Hepatocyte (in vitro differentiated cells): ENCODE results near the gene TMEM117. TPM values are rescaled to one million over a fixed set of nuclear protein-coding genes. Genes with fewer than 3 reads are reported as not detected.

Experiments used
- DNase-seq: peaks from one replicate; pipeline ENCODE4 v3.0.0-alpha.2; 2016; ENCODE audit warnings: low spot score
- H2AFZ ChIP-seq: fragments of 200-600 bp; sonication (generic); 2 replicates; pipeline ENCODE4 v1.6.0; 2016; ENCODE audit warnings: antibody characterized with exemption, mild to moderate bottlenecking
- H3K27ac ChIP-seq: fragments of 200-600 bp; sonication (generic); 2 replicates; pipeline ENCODE4 v1.5.1; 2016; ENCODE audit warnings: mild to moderate bottlenecking
- H3K27me3 ChIP-seq: fragments of 200-600 bp; sonication (generic); 2 replicates; pipeline ENCODE4 v1.6.1; 2016
- H3K36me3 ChIP-seq: fragments of 200-600 bp; sonication (generic); replicated peaks from 2 replicates; pipeline ENCODE4 v1.5.1; 2016; ENCODE audit warnings: low read depth; ENCODE audit not compliant: insufficient read depth
- H3K4me1 ChIP-seq: fragments of 200-600 bp; sonication (generic); 2 replicates; pipeline ENCODE4 v1.5.1; 2016; ENCODE audit warnings: mild to moderate bottlenecking, moderate library complexity; ENCODE audit not compliant: insufficient read depth
- H3K4me2 ChIP-seq: fragments of 200-600 bp; sonication (generic); 2 replicates; pipeline ENCODE4 v1.6.0; 2016
- H3K4me3 ChIP-seq: fragments of 200-600 bp; sonication (generic); 2 replicates; pipeline ENCODE4 v1.5.1; 2016; ENCODE audit warnings: mild to moderate bottlenecking
- H3K79me2 ChIP-seq: fragments of 200-600 bp; sonication (generic); 2 replicates; pipeline ENCODE4 v1.6.0; 2017; ENCODE audit warnings: mild to moderate bottlenecking
- H3K9me2 ChIP-seq: fragments of 200-600 bp; sonication (generic); replicated peaks from 2 replicates; pipeline ENCODE4 v1.6.0; 2017; ENCODE audit warnings: mild to moderate bottlenecking; ENCODE audit not compliant: insufficient read depth
- H3K9me3 ChIP-seq: fragments of 200-600 bp; sonication (generic); 2 replicates; pipeline ENCODE4 v1.5.1; 2016; ENCODE audit warnings: low read depth, mild to moderate bottlenecking
- H4K20me1 ChIP-seq: fragments of 200-600 bp; sonication (generic); 2 replicates; pipeline ENCODE4 v1.6.0; 2016; ENCODE audit warnings: mild to moderate bottlenecking; ENCODE audit not compliant: insufficient read depth, poor library complexity, severe bottlenecking
- EZH2 ChIP-seq: fragments of 200-600 bp; sonication (generic); IDR thresholded peaks from 2 replicates; pipeline ENCODE4 v1.6.1; 2016; ENCODE audit warnings: antibody characterized with exemption, mild to moderate bottlenecking, borderline replicate concordance
- EZH2phosphoT487 ChIP-seq: fragments of 200-600 bp; sonication (generic); IDR thresholded peaks from one replicate; pipeline ENCODE4 v1.6.1; 2018; ENCODE audit warnings: antibody characterized with exemption, mild to moderate bottlenecking, low read depth, moderate library complexity; ENCODE audit not compliant: unreplicated experiment, severe bottlenecking
- WGBS: methylation state at CpG from one replicate; pipeline ENCODE4 v1.1.6; 2016; ENCODE audit warnings: low lambda C conversion rate; ENCODE audit errors: missing lambda C conversion rate; 5-methylcytosine and 5-hydroxymethylcytosine counted together
- polyA plus RNA-seq: library from polyadenylated mRNA; unstranded; fragments of >200 nt; fragmentation: Nextera tagmentation; extraction: Ambion mirVana; gene quantifications from 2 replicates; pipeline ENCODE4 v1.2.1, GENCODE V29; 2016
- total RNA-seq: library from RNA; depleted of rRNA; stranded (reverse); fragments of >200 nt; gene quantifications from 2 replicates; pipeline ENCODE4 v1.2.3, GENCODE V29; 2014
- TF ChIP-seq, protein P1 (sequence below): fragments of 200-600 bp; sonication (generic); IDR thresholded peaks from 2 replicates; pipeline ENCODE4 v1.5.1; 2016; ENCODE audit warnings: antibody characterized with exemption, mild to moderate bottlenecking; ENCODE audit not compliant: poor library complexity

The TMEM117 gene
- total and polyA plus RNA-seq, 2 experiments from 2014 or later = 12.4 to 47.1 TPM

DNA sequence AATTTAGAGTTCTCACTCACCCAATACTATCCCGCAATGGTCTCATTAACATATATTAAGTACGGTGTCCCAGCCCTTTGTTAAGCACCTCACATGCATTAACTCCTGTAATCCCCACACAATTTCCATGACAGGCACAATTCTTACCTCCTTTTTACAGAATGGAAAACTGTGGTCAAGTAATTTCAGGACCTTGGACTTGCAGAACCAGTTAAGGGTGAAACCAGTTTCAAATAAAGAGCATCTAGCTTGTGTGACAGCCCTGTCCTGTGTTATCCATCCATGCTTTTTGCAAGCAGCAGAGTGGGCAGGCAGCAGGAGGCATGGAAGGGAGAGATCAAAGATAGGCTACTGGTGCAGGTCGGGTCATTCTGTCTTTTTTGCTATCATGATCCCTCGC, 569.4 kb downstream of the TMEM117 start:
- WGBS = 32% methylated on average over 4 of the region's 4 CpGs

DNA sequence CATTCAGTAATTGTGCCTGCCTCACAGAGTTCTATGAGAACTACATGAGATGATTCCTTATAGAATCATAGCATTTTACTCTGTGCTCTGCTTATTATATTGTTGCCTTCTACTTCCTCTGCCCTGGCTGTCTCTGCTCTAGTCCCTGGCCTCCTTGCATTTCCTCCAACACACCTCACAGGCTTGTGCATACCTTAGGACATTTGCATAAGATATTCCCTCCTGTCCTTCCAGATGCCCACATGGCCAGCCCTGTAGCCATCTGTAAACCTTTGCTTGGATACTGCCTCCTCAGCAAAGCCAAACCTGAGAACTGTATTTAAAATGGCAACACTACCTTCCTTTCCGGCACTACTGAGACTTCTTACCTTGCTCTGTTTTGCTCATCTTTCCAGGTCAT, 586.7 kb downstream of the TMEM117 start:
- TF ChIP-seq EZH2phosphoT487 = no peak
- TF ChIP-seq, protein P1, sequence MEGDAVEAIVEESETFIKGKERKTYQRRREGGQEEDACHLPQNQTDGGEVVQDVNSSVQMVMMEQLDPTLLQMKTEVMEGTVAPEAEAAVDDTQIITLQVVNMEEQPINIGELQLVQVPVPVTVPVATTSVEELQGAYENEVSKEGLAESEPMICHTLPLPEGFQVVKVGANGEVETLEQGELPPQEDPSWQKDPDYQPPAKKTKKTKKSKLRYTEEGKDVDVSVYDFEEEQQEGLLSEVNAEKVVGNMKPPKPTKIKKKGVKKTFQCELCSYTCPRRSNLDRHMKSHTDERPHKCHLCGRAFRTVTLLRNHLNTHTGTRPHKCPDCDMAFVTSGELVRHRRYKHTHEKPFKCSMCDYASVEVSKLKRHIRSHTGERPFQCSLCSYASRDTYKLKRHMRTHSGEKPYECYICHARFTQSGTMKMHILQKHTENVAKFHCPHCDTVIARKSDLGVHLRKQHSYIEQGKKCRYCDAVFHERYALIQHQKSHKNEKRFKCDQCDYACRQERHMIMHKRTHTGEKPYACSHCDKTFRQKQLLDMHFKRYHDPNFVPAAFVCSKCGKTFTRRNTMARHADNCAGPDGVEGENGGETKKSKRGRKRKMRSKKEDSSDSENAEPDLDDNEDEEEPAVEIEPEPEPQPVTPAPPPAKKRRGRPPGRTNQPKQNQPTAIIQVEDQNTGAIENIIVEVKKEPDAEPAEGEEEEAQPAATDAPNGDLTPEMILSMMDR = no peak
- no peak for TF ChIP-seq EZH2
- Histone ChIP-seq H3K27ac (no peak overlapping the region), H3K79me2 (no peaks in the 10 kb centered on the region), H3K36me3 (no peaks in the 10 kb centered on the region), H4K20me1 (no peaks in the 10 kb centered on the region), H3K4me1 (no peaks in the 10 kb centered on the region), H2AFZ (no peak overlapping the region), H3K4me3 (no peak overlapping the region), H3K4me2 (no peak overlapping the region), H3K9me2 (no peaks in the 10 kb centered on the region), H3K9me3 (no peaks in the 10 kb centered on the region), H3K27me3 (no peaks in the 10 kb centered on the region)
- DNase-seq = no peak
- whole genome bisulfite sequencing = 95% methylated on average over 1 of the region's 1 CpG

More for the DNA sequence above, 569.4 kb downstream of the TMEM117 start:
- Histone ChIP-seq H3K9me3 (no peaks in the 10 kb centered on the region), H3K27me3 (peaks cover 3% of the 10 kb centered on the region), H3K9me2 (no peaks in the 10 kb centered on the region), H4K20me1 (no peaks in the 10 kb centered on the region), H3K4me3 (no peak overlapping the region), H3K27ac (no peak overlapping the region), H3K4me1 (peaks cover 3% of the 10 kb centered on the region), H2AFZ (no peak overlapping the region), H3K79me2 (no peaks in the 10 kb centered on the region), H3K36me3 (no peaks in the 10 kb centered on the region), H3K4me2 (no peak overlapping the region)
- no peak for TF ChIP-seq EZH2phosphoT487
- TF ChIP-seq, protein P1 = no peak
- TF ChIP-seq EZH2 = no peak
- no peak for DNase-seq

DNA sequence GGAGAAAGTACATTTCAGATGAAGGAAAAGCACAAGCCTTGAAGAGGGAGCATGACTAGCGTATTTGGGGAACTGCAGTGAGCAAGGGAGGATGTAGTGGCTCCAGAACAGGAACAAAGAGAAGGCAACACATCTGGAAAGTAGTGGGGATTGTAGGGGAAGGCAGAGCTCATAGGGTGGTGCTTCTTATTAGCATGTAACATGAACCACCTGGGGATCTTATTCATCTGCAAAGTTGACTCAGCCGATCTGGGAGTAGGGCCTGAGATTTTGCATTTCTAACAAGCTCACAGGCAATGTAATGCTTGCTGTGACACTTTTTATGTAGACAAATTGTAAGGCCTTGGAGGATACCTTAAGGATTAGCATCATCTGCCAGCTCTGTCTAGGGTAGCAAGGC, 592.9 kb downstream of the TMEM117 start:
- no peak overlapping the region for H3K4me3 ChIP-seq
- H3K4me1 ChIP-seq = no peaks in the 10 kb centered on the region
- no peak for DNase-seq
- H3K36me3 ChIP-seq = no peaks in the 10 kb centered on the region
- WGBS = 40% methylated on average over 2 of the region's 2 CpGs
- H2AFZ ChIP-seq = no peak overlapping the region
- no peaks in the 10 kb centered on the region for H3K79me2 ChIP-seq
- TF ChIP-seq EZH2 = no peak
- no peak for TF ChIP-seq EZH2phosphoT487
- TF ChIP-seq, protein P1 = no peak
- no peak overlapping the region for H3K27ac ChIP-seq
- H3K9me3 ChIP-seq = no peaks in the 10 kb centered on the region
- no peaks in the 10 kb centered on the region for H3K27me3 ChIP-seq
- H4K20me1 ChIP-seq = no peaks in the 10 kb centered on the region
- H3K9me2 ChIP-seq = no peaks in the 10 kb centered on the region
- H3K4me2 ChIP-seq = no peak overlapping the region
